Aorta (tissue), 5 donors: ENCODE results near the gene BEND5. TPM values are rescaled to one million over a fixed set of nuclear protein-coding genes. Genes with fewer than 3 reads are reported as not detected.
A peak's percentile ranks its signal among the peaks of the same experiment; 100 is the strongest.

Experiments used
- ATAC-seq: fragments of 200-7000 bp; cut with Tn5 transposase; one replicate; pipeline ENCODE4 v1.9.1; 2022; ENCODE audit warnings: moderate library complexity; ENCODE audit not compliant: low FRiP score
- DNase-seq, 2 donors: peaks; one replicate each; pipeline ENCODE4 v3.0.0-alpha.2; 2020
- H3K27ac ChIP-seq, 2 donors: one replicate each; pipeline ENCODE4 v1.5.1; 2013; ENCODE audit warnings: low read length in 2 of 2, mild to moderate bottlenecking in 2 of 2, moderate library complexity in 2 of 2, control low read depth in 1 of 2, inconsistent platforms in 1 of 2, low read depth in 1 of 2
- H3K27me3 ChIP-seq, 2 donors: one replicate each; pipeline ENCODE4 v1.6.1; 2013; ENCODE audit warnings: control low read depth in 1 of 2, low read length in 1 of 2, mild to moderate bottlenecking in 1 of 2, moderate library complexity in 1 of 2; ENCODE audit not compliant: insufficient read depth in 2 of 2, control insufficient read depth in 1 of 2
- H3K36me3 ChIP-seq, 2 donors: one replicate each; pipeline ENCODE4 v1.6.1; 2013; ENCODE audit warnings: control low read depth in 1 of 2, low read length in 1 of 2, mild to moderate bottlenecking in 1 of 2; ENCODE audit not compliant: insufficient read depth in 2 of 2, control insufficient read depth in 1 of 2
- H3K4me1 ChIP-seq, 2 donors: one replicate each; pipeline ENCODE4 v1.6.1; 2013; ENCODE audit warnings: low read length in 2 of 2, control low read depth in 1 of 2, mild to moderate bottlenecking in 1 of 2, moderate library complexity in 1 of 2; ENCODE audit not compliant: insufficient read depth in 2 of 2, control insufficient read depth in 1 of 2
- H3K4me3 ChIP-seq, 2 donors: one replicate each; pipeline ENCODE4 v1.5.1; 2013; ENCODE audit warnings: low read length in 2 of 2, control low read depth in 1 of 2, mild to moderate bottlenecking in 1 of 2
- H3K9me3 ChIP-seq: one replicate; pipeline ENCODE4 v1.6.1; 2013; ENCODE audit warnings: mild to moderate bottlenecking, low read length; ENCODE audit not compliant: control insufficient read depth
- WGBS, 2 donors: extraction: QIAGEN DNeasy Blood & Tissue Kit; methylation state at CpG; one replicate each; pipeline ENCODE4 v1.1.7; 2013; 5-methylcytosine and 5-hydroxymethylcytosine counted together
- intact Hi-C, 2 donors: fragments of 100-400 bp; cut with DNase I; formaldehyde crosslinking; loops; one replicate each; pipeline versions ENCODE4 v1.14.2 to v1.15.0; 2022
- polyA plus RNA-seq, 2 donors: library from polyadenylated mRNA; stranded (reverse); fragments of 200-250 nt; gene quantifications; one replicate each; pipeline ENCODE4 v1.2.3, GENCODE V29; 2013
- total RNA-seq, 2 donors: library from RNA; stranded (reverse); fragmentation: NEBNext Ultra II Directional; extraction: Animal tissue kit (Norgen Biotek cat#: 25700); gene quantifications; one replicate each; pipeline ENCODE4 v1.2.1, GENCODE V29; 2021
- donor health status: healthy with polysubstance abuse.
- donor health status: Bipolar disorder and iron deficiency.
- donor health status: DM: no; HTN: no; CAD: no.
- donor health status: DM: no; HTN: no; CAD: no.
- donor health status: DM: yes; HTN: yes; CAD: no.

BEND5 gene
- total and polyA plus RNA-seq, 4 donors = 2.1 to 11.2 (median 7.0) TPM

GRCh38 chr1:48775831-48776392, 779 bp downstream of the BEND5 start:
- DNase-seq (no peak), ATAC-seq (peak; percentile 17)
- Histone ChIP-seq H3K27ac (peak overlapping the region in 1 of 2 donors; percentile 20), H3K36me3 (no peaks in the 10 kb centered on the region), H3K9me3 (no peaks in the 10 kb centered on the region), H3K4me3 (peak overlapping the region; percentile 96 to 97), H3K27me3 (no peaks in the 10 kb centered on the region), H3K4me1 (peaks cover 1 to 18% of the 10 kb centered on the region in 2 donors)
- WGBS, 2 donors = 1 to 2% methylated on average over 7 of the region's 7 CpGs
- intact Hi-C loops = loop anchor here in 1 of 2 donors (5.0 kb wide), 2 partner anchors 34 to 94 kb away; no protein-coding TSS in a partner anchor

- WGBS, 2 donors = 70 to 74% methylated on average over 1 of the region's 1 CpG
- H3K27me3 ChIP-seq = no peaks in the 10 kb centered on the region
- DNase-seq = no peak
- no peaks in the 10 kb centered on the region for H3K36me3 ChIP-seq
- peaks cover 6 to 27% of the 10 kb centered on the region in 2 donors for H3K4me1 ChIP-seq
- no peak for ATAC-seq
- no peak overlapping the region for H3K4me3 ChIP-seq
- peak overlapping the region; percentile 7 to 51 for H3K27ac ChIP-seq
- no peaks in the 10 kb centered on the region for H3K9me3 ChIP-seq
- intact Hi-C loops = no loop called here
Measured at GRCh38 chr1:48773133-48773532, 3.6 kb downstream of the BEND5 start.

- Histone ChIP-seq H3K27me3 (no peaks in the 10 kb centered on the region), H3K4me3 (no peak overlapping the region), H3K36me3 (peaks cover 0 to under 1% of the 10 kb centered on the region in 2 donors), H3K4me1 (peaks cover 6 to 27% of the 10 kb centered on the region in 2 donors), H3K9me3 (no peaks in the 10 kb centered on the region), H3K27ac (peak overlapping the region; percentile 26 to 61)
- intact Hi-C loops = no loop called here
- DNase-seq = no peak
- no peak for ATAC-seq
- 72 to 87% methylated on average over 2 of the region's 2 CpGs for WGBS, 2 donors
Measured at GRCh38 chr1:48772211-48772610, 4.5 kb downstream of the BEND5 start.

- no peak for DNase-seq
- ATAC-seq = no peak
- H3K27me3 ChIP-seq = no peaks in the 10 kb centered on the region
- intact Hi-C loops = no loop called here
- H3K9me3 ChIP-seq = no peaks in the 10 kb centered on the region
- H3K36me3 ChIP-seq = peaks cover 0 to 3% of the 10 kb centered on the region in 2 donors
- 5 to 12% methylated on average over 2 of the region's 2 CpGs for WGBS, 2 donors
- no peak overlapping the region for H3K4me3 ChIP-seq
- H3K4me1 ChIP-seq = peaks cover 6 to 29% of the 10 kb centered on the region in 2 donors
- peak overlapping the region in 1 of 2 donors; percentile 61 for H3K27ac ChIP-seq
Measured at GRCh38 chr1:48771561-48771960, 5.1 kb downstream of the BEND5 start.

- no peak for ATAC-seq
- no peak overlapping the region for H3K4me3 ChIP-seq
- peaks cover 0 to 3% of the 10 kb centered on the region in 2 donors for H3K36me3 ChIP-seq
- no peak for DNase-seq
- no peak overlapping the region for H3K27ac ChIP-seq
- peaks cover 8 to 29% of the 10 kb centered on the region in 2 donors for H3K4me1 ChIP-seq
- intact Hi-C loops = no loop called here
- no peaks in the 10 kb centered on the region for H3K27me3 ChIP-seq
- no peaks in the 10 kb centered on the region for H3K9me3 ChIP-seq
Measured at GRCh38 chr1:48767975-48768510, 8.6 kb downstream of the BEND5 start.

GRCh38 chr1:48765335-48765734, 11.4 kb downstream of the BEND5 start:
- Histone ChIP-seq H3K4me1 (peaks cover 10 to 13% of the 10 kb centered on the region in 2 donors), H3K9me3 (no peaks in the 10 kb centered on the region), H3K36me3 (peaks cover 0 to 3% of the 10 kb centered on the region in 2 donors), H3K27me3 (no peaks in the 10 kb centered on the region), H3K4me3 (no peak overlapping the region), H3K27ac (no peak overlapping the region)
- ATAC-seq (no peak), DNase-seq (no peak)
- intact Hi-C loops = no loop called here
- WGBS, 2 donors = 93 to 100% methylated on average over 1 of the region's 1 CpG

- DNase-seq (peak in 1 of 2 donors; percentile 80), ATAC-seq (no peak)
- H3K27me3 ChIP-seq = no peaks in the 10 kb centered on the region
- no peaks in the 10 kb centered on the region for H3K9me3 ChIP-seq
- H3K27ac ChIP-seq = peak overlapping the region in 1 of 2 donors; percentile 23
- H3K4me1 ChIP-seq = peaks cover 1 to 3% of the 10 kb centered on the region in 2 donors
- 24 to 35% methylated on average over 7 of the region's 7 CpGs for WGBS, 2 donors
- no peak overlapping the region for H3K4me3 ChIP-seq
- H3K36me3 ChIP-seq = peaks cover 2 to 4% of the 10 kb centered on the region in 2 donors
- intact Hi-C loops = no loop called here
Measured at GRCh38 chr1:48761986-48762385, 14.7 kb downstream of the BEND5 start.

GRCh38 chr1:48761411-48761810, 15.3 kb downstream of the BEND5 start:
- no peak for ATAC-seq
- H3K27ac ChIP-seq = no peak overlapping the region
- peaks cover 0 to 3% of the 10 kb centered on the region in 2 donors for H3K4me1 ChIP-seq
- DNase-seq = no peak
- intact Hi-C loops = no loop called here
- H3K27me3 ChIP-seq = no peaks in the 10 kb centered on the region
- H3K4me3 ChIP-seq = no peak overlapping the region
- no peaks in the 10 kb centered on the region for H3K9me3 ChIP-seq
- H3K36me3 ChIP-seq = peaks cover 2 to 4% of the 10 kb centered on the region in 2 donors

- H3K9me3 ChIP-seq = no peaks in the 10 kb centered on the region
- no peak for DNase-seq
- no peak overlapping the region for H3K27ac ChIP-seq
- ATAC-seq = no peak
- WGBS, 2 donors = 15 to 21% methylated on average over 7 of the region's 7 CpGs
- peaks cover 2 to 4% of the 10 kb centered on the region in 2 donors for H3K36me3 ChIP-seq
- no peak overlapping the region for H3K4me3 ChIP-seq
- peaks cover 0 to 3% of the 10 kb centered on the region in 2 donors for H3K4me1 ChIP-seq
- intact Hi-C loops = no loop called here
- no peaks in the 10 kb centered on the region for H3K27me3 ChIP-seq
Measured at GRCh38 chr1:48760857-48761256, 15.8 kb downstream of the BEND5 start.
